T47D (cell line): ENCODE measurements around the gene CADM3.

Source experiments
- DNase-seq, 2 experiments: peaks; one replicate each; pipeline versions ENCODE4 v3.0.0 to v3.0.0-alpha.2; 2011 to 2012; ENCODE audit warnings: low read depth in 1 of 2, low spot score in 1 of 2
- JUND ChIP-seq: IDR thresholded peaks from 2 replicates; pipeline ENCODE4 v1.6.1; 2012; ENCODE audit warnings: low read depth
- in situ Hi-C: cut with HindIII; loops from 2 replicates; pipeline ENCODE4 v1.10.0; 2016; ENCODE audit warnings: low sequenced_read_pairs, low pct_unique_long_range_greater_than_20kb

CADM3 gene

DNA sequence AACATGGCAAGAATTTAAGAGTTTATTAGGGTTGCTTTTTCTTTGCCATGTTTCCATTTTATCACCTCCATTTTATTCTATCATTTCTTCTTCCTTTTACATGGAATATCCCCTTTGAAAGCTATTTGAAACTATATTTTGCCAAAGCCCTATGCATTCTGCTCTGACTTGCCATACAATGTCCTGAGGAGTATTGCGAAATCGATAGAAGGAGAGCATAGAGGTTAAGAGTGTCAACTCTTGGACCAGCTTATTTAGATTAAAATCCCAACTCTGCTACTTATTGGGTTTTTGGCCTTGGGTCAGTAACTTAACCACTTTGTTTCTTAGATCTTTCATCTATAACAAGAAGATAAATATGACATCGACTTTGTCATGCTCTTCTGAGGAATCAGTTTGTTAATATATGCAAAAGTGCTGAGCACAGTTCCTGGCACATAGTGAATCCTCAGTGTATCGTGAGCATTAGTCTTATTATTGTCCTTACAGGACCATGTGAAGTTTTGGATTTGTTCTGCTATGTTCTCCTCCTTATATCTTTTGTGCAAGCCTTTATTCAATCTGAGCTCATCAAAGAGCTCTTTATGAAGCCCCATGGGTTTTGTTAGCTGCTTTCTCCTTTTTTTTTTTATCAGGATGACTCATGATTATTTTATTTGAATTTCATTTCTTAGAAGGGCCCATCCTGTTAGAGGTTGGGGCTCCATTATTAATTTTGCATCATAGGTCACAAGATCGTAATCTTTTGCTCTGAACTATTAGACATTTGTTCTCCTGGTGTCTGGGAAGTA lies 50.9 kb downstream of the CADM3 start:
- in situ Hi-C loops, result no loop called here
- TF ChIP-seq JUND, result no peak
- no peak for DNase-seq

DNA sequence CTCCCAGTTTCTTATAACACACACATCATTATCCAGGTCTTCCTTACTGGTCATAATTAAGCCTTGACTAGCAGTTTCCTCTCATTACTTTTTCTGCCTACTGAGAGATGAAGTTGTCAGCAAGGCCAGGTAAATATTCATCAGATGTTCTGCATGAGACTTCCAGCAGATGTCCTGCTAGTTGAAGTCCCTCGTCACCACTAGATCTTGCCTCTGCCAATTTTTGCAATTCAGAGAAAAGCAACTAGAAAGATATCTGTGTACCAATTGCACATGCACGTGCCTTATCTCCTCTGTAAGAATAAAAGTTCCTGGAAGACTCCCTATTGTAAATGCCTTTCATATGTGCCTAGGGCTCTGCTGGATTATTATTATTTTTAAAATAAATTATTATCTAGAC lies 51.6 kb downstream of the CADM3 start:
- TF ChIP-seq JUND, result no peak
- DNase-seq, result no peak
- in situ Hi-C loops, result no loop called here

DNA sequence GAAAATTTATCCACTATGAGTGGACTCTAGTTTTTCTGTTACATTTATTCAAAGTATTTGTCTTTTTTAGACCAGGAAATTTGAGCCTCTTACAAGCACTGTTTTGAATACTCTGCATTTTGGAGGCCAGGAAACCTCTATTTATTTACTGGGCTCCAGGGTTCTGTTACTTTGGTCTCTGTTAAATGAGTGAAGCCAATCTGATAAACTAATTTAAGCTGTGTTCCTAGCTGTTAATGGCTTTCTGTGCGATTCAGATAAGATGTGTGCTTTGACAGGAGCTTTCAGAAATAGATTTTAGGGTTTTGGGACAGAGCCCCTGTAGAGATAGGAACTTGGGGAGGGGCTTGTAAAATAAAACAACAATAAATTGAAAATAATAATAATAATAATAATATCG lies 57.1 kb downstream of the CADM3 start:
- DNase-seq, result no peak
- in situ Hi-C loops, result no loop called here
- TF ChIP-seq JUND, result no peak

DNA sequence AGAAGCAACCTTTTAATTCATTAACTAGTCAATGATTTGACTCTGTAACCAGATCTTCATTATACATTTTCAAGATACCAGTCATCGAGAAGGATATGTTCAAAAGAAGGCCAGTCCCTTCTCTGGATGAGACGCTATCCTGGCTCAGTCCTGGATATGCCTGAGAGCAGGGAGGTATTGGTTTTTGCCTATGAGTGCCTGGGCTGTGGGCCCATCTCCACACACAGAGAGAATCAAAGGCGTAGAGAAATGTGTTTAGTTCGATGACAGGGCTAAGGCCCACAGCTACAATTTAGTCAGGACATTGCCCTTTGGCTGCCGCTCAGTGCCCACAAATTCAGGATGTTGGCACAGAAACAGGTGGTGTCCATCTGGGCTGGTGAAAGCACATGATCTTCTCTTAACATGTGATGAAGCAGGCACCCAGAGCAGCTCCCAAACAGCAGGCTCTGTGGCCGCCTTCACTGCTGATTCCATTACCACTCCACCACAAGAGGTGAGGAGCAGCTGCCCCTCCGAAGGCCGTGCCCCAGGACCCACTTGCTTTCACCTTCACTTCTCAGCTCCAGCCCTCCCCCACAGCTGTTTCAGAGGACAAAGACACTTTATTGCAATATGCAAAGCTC lies 58.0 kb downstream of the CADM3 start:
- DNase-seq, result no peak
- in situ Hi-C loops, result no loop called here
- TF ChIP-seq JUND, result no peak

DNA sequence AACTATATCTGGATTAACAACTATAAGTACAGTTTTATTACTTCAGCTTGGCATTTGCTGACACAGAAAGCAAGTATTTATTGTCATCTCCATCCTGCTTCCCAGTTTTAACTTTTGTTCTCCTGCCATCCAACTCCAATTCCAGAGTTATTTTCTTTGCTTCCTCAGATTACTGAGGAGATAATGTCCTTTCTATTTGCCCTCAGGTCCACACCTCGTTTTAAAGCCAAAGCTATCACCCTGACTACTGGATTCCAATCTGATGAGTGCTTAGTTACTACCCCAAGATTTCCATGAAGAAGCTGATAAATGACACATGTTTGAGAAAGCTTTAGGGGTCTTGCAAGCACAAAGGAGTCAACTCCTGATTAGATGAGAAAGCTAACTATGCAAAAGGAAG lies 58.5 kb downstream of the CADM3 start:
- TF ChIP-seq JUND, result no peak
- DNase-seq, result no peak
- in situ Hi-C loops, result no loop called here

DNA sequence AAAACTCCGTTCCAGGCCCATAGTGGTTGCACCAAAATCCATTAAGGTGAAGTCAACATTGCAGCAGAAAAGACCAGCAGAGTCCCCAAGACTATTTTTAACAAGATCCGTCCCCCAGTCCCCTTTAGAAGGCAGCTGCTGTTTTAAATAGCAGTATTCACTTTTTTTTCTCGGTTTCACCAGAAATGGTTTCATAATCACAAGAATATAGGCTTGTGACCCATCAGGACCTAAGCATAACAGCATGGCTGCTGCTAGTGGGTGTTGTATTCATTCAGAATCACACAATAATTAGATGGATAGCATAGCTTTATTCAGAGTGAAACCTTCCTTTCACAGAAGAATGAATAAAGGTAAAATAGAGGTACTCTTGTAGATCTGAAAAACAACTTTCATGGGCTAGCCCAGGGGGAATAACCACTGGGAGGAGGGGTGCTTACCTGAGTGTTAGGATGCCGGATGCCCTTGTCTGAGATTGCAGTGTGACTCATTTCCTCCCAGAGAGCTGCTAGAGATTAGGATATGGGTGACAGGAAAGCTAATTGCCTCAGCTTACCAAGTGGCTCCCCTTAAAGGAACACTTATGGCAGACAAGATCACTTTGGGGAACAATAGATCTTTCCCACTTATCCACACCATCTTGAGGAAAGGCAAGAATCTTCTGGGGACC lies 68.3 kb downstream of the CADM3 start:
- DNase-seq, result no peak
- TF ChIP-seq JUND, result no peak
- in situ Hi-C loops, result no loop called here

DNA sequence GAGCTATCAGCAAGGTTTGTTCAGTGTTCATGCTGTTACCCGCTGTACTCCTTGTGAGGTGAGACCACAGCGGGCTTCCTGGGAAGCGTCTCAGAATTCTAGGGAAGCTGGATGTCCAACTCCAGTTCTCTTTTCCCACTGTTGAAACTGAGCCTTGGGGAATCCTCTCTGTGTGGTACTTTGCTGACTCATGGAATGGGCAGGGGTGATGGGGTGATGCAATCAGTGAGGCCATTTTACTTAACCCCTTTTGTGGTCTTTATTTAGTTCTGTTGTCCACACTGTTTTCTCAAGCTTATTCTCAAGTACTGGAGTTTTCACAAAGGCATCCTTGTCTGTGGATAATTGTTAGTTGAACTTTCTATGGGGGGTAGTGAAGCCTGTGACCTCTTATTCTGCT lies 75.9 kb downstream of the CADM3 start:
- no peak for TF ChIP-seq JUND
- in situ Hi-C loops, result no loop called here
- DNase-seq, result no peak

DNA sequence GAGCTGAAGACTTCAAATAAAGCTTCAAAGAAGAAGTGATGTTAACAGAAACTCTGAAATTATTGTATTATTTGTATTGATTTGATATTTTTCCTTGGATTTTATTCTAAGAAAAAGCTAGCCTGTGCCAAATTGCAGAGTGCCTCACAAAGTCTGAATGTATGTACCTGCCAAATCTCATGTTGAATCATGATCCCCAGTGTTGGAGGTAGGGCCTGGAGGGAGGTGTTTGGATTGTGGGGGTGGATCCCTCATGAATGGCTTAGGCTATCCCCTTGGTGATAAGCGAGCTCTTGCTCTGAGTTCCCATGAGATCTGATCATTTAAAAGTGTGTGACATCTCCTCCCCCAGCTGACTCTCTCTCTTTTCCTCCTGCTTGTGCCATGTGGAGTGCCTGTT lies 76.9 kb downstream of the CADM3 start:
- in situ Hi-C loops, result no loop called here
- TF ChIP-seq JUND, result no peak
- no peak for DNase-seq

DNA sequence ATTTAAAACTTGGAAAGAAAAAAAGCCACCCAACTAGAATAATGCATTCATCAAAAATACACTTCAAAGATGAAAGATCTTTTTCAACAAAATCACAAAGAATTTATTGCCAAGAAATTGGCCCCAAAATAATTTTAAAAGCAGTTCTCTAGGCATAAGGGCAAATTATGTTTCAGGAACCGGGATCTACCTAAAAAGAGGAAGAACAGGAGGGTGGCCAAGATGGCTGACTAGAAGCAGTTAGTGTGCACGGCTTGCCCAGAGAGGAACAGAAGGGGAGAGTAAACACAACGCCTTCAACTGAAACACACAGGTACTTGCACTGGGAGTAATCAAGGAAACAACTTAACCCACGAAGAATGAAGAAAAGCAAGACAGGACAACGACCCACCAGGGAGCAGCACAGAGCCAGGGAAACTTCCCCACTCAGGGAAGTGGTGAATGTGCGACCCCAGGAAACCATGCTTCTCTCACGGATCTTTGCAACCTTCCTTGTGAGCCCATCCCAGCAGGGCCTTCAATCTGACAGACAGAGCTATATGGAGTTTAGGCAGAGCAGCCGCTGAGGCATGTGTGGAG lies 79.3 kb downstream of the CADM3 start:
- in situ Hi-C loops, result no loop called here
- DNase-seq, result no peak
- TF ChIP-seq JUND, result no peak
